H9 (cell line): ENCODE results near the gene GTF2H4. TPM values are rescaled to one million over a fixed set of nuclear protein-coding genes. Genes with fewer than 3 reads are reported as not detected.

ENCODE experiments used
- DNase-seq: peaks from one replicate; pipeline ENCODE4 v3.0.0-alpha.2; 2017
- H2AFZ ChIP-seq: one replicate; pipeline ENCODE4 v1.6.1; 2013; ENCODE audit warnings: mild to moderate bottlenecking, low read length, control low read depth, moderate library complexity
- H2AK5ac ChIP-seq: 2 replicates; pipeline ENCODE4 v1.6.1; 2013; ENCODE audit warnings: low read length, control low read depth, mixed read lengths; ENCODE audit not compliant: insufficient read length
- H2BK120ac ChIP-seq: one replicate; pipeline ENCODE4 v1.6.1; 2013; ENCODE audit warnings: low read depth, mild to moderate bottlenecking, low read length, control low read depth, inconsistent platforms; ENCODE audit not compliant: poor library complexity, severe bottlenecking
- H2BK12ac ChIP-seq: 2 replicates; pipeline ENCODE4 v1.6.1; 2013; ENCODE audit warnings: low read length, control low read depth, mixed read lengths, low read depth; ENCODE audit not compliant: insufficient read length
- H2BK15ac ChIP-seq: 2 replicates; pipeline ENCODE4 v1.6.1; 2013; ENCODE audit warnings: low read depth, low read length, control low read depth
- H2BK20ac ChIP-seq: one replicate; pipeline ENCODE4 v1.6.1; 2013; ENCODE audit warnings: low read depth, mild to moderate bottlenecking, low read length, control low read depth, inconsistent platforms; ENCODE audit not compliant: poor library complexity, severe bottlenecking
- H2BK5ac ChIP-seq: 2 replicates; pipeline ENCODE4 v1.6.1; 2013; ENCODE audit warnings: low read length, control low read depth, mixed read lengths; ENCODE audit not compliant: insufficient read length
- H3K14ac ChIP-seq: 2 replicates; pipeline ENCODE4 v1.6.1; 2013; ENCODE audit warnings: low read length, control low read depth; ENCODE audit not compliant: insufficient read depth
- H3K18ac ChIP-seq: 2 replicates; pipeline ENCODE4 v1.6.1; 2013; ENCODE audit warnings: low read depth, mild to moderate bottlenecking, mixed read lengths, low read length, control low read depth; ENCODE audit not compliant: insufficient read length
- H3K23ac ChIP-seq: 2 replicates; pipeline ENCODE4 v1.6.1; 2013; ENCODE audit warnings: low read length, control low read depth, mixed read lengths, low read depth; ENCODE audit not compliant: insufficient read length
- H3K23me2 ChIP-seq: 2 replicates; pipeline ENCODE4 v1.6.1; 2013; ENCODE audit warnings: low read depth, mild to moderate bottlenecking, mixed read lengths, low read length, control low read depth; ENCODE audit not compliant: insufficient read length, poor library complexity, severe bottlenecking
- H3K27ac ChIP-seq: 2 replicates; pipeline ENCODE4 v1.5.1; 2013; ENCODE audit warnings: low read length, control low read depth, mixed read lengths, low read depth; ENCODE audit not compliant: insufficient read length
- H3K27me3 ChIP-seq: 2 replicates; pipeline ENCODE4 v1.6.1; 2013; ENCODE audit warnings: low read length, control low read depth, inconsistent platforms; ENCODE audit not compliant: insufficient read depth
- H3K4ac ChIP-seq: 2 replicates; pipeline ENCODE4 v1.6.1; 2013; ENCODE audit warnings: low read depth, mild to moderate bottlenecking, control low read depth, inconsistent platforms, low read length, moderate library complexity
- H3K4me1 ChIP-seq: 2 replicates; pipeline ENCODE4 v1.6.1; 2013; ENCODE audit warnings: low read length, control low read depth, inconsistent platforms; ENCODE audit not compliant: insufficient read depth
- H3K4me2 ChIP-seq: 2 replicates; pipeline ENCODE4 v1.6.1; 2013; ENCODE audit warnings: low read length, control low read depth, mixed read lengths; ENCODE audit not compliant: insufficient read length, insufficient read depth
- H3K56ac ChIP-seq: 2 replicates; pipeline ENCODE4 v1.6.1; 2013; ENCODE audit warnings: low read depth, mild to moderate bottlenecking, mixed read lengths, low read length, control low read depth; ENCODE audit not compliant: insufficient read length
- H3K79me1 ChIP-seq: 2 replicates; pipeline ENCODE4 v1.6.1; 2013; ENCODE audit warnings: low read depth, mild to moderate bottlenecking, moderate library complexity, low read length, control low read depth, inconsistent platforms; ENCODE audit not compliant: insufficient read depth, poor library complexity, severe bottlenecking
- H3K79me2 ChIP-seq: 2 replicates; pipeline ENCODE4 v1.6.1; 2013; ENCODE audit warnings: low read length, control low read depth, inconsistent platforms; ENCODE audit not compliant: insufficient read depth
- H3K9ac ChIP-seq: 2 replicates; pipeline ENCODE4 v1.6.1; 2013; ENCODE audit warnings: low read length, control low read depth, mixed read lengths; ENCODE audit not compliant: insufficient read length; ENCODE audit errors: extremely low read depth
- H3K9me3 ChIP-seq: one replicate; pipeline ENCODE4 v1.6.1; 2013; ENCODE audit warnings: low read depth, low read length, inconsistent platforms; ENCODE audit not compliant: control insufficient read depth
- H3T11ph ChIP-seq: one replicate; pipeline ENCODE4 v1.6.1; 2013; ENCODE audit warnings: mild to moderate bottlenecking, low read length, control low read depth, inconsistent platforms
- H4K20me1 ChIP-seq: one replicate; pipeline ENCODE4 v1.6.1; 2013; ENCODE audit not compliant: control insufficient read depth, insufficient read length, insufficient read depth
- H4K5ac ChIP-seq: 2 replicates; pipeline ENCODE4 v1.6.1; 2013; ENCODE audit warnings: low read depth, mild to moderate bottlenecking, mixed read lengths, low read length, control low read depth; ENCODE audit not compliant: insufficient read length
- H4K8ac ChIP-seq: replicated peaks from 2 replicates; pipeline ENCODE4 v1.6.1; 2013; ENCODE audit warnings: low read length, control low read depth, mixed read lengths, low read depth; ENCODE audit not compliant: insufficient read length
- H4K91ac ChIP-seq: 2 replicates; pipeline ENCODE4 v1.6.1; 2013; ENCODE audit warnings: low read depth, mild to moderate bottlenecking, moderate library complexity, mixed read lengths, low read length, control low read depth; ENCODE audit not compliant: insufficient read length
- H3K27ac Mint-ChIP-seq, 3 experiments: 2 replicates in 2 of 3; 3 replicates in 1 of 3; pipeline ENCODE4 v1.8.0; 2020 to 2021; ENCODE audit warnings: mixed read lengths in 3 of 3, mild to moderate bottlenecking in 1 of 3, moderate library complexity in 1 of 3
- H3K27me3 Mint-ChIP-seq: 2 replicates; pipeline ENCODE4 v1.8.0; 2021; ENCODE audit warnings: low read depth, mild to moderate bottlenecking, moderate library complexity, mixed read lengths
- H3K36me3 Mint-ChIP-seq, 3 experiments: 2 replicates in 2 of 3; 3 replicates in 1 of 3; pipeline ENCODE4 v1.8.0; 2020 to 2021; ENCODE audit warnings: low read depth in 3 of 3, mixed read lengths in 3 of 3; ENCODE audit not compliant: insufficient read depth in 1 of 3
- H3K4me1 Mint-ChIP-seq, 2 experiments: 2 replicates each; pipeline ENCODE4 v1.8.0; 2020; ENCODE audit warnings: mixed read lengths in 2 of 2
- H3K4me3 Mint-ChIP-seq, 2 experiments: 2 replicates in 1 of 2; 3 replicates in 1 of 2; pipeline ENCODE4 v1.8.0; 2020 to 2021; ENCODE audit warnings: mild to moderate bottlenecking in 2 of 2, mixed read lengths in 2 of 2, moderate library complexity in 1 of 2
- H3K9me3 Mint-ChIP-seq, 2 experiments: 2 replicates in 1 of 2; 3 replicates in 1 of 2; pipeline ENCODE4 v1.8.0; 2020; ENCODE audit warnings: mild to moderate bottlenecking in 2 of 2, mixed read lengths in 2 of 2, moderate library complexity in 1 of 2
- CTCF ChIP-seq: fragments of 200-600 bp; sonication (generic); conservative IDR thresholded peaks from 3 replicates; pipeline ENCODE4 v1.8.0; 2021; ENCODE audit warnings: antibody characterized with exemption, mild to moderate bottlenecking
- WGBS: extraction: QIAGEN DNeasy Blood & Tissue Kit; methylation state at CpG from one replicate; pipeline ENCODE4 v1.1.7; 2013; ENCODE audit warnings: missing lambda C conversion rate, low lambda C conversion rate, mixed read lengths; ENCODE audit not compliant: insufficient read length; ENCODE audit errors: extremely low coverage; 5-methylcytosine and 5-hydroxymethylcytosine counted together
- total RNA-seq: library from RNA; stranded (reverse); gene quantifications from 2 replicates; pipeline ENCODE4 v1.2.1, GENCODE V29; 2021

The GTF2H4 gene
- total RNA-seq, 1 experiment from 2014 or later, result 60.8 TPM

- DNase-seq, result no peak
- no peak overlapping the region for H3K27ac ChIP-seq
- no peak overlapping the region for H2BK20ac ChIP-seq
- no peak overlapping the region for H3K4me2 ChIP-seq
- no peak overlapping the region for H3K27ac Mint-ChIP-seq
- no peaks in the 10 kb centered on the region for H3K79me1 ChIP-seq
- no peak overlapping the region for H4K5ac ChIP-seq
- no peak overlapping the region for H3K23ac ChIP-seq
- H3K9me3 Mint-ChIP-seq, result no peaks in the 10 kb centered on the region; a peak in 1 of 5 replicates
- H3K56ac ChIP-seq, result no peak overlapping the region
- no peak overlapping the region for H3K4me3 Mint-ChIP-seq
- no peak overlapping the region for H3K9ac ChIP-seq
- H3K4me1 Mint-ChIP-seq, result peaks cover 18 to 26% of the 10 kb centered on the region in 2 experiments
- no peaks in the 10 kb centered on the region for H3K79me2 ChIP-seq
- H2BK120ac ChIP-seq, result no peak overlapping the region
- H3K36me3 Mint-ChIP-seq, result no peaks in the 10 kb centered on the region
- no peak overlapping the region for H2BK5ac ChIP-seq
- H3T11ph ChIP-seq, result no peak overlapping the region
- H4K8ac ChIP-seq, result no peak overlapping the region
- no peak overlapping the region for H2AFZ ChIP-seq
- H3K14ac ChIP-seq, result no peak overlapping the region
- no peak overlapping the region for H3K18ac ChIP-seq
- H4K20me1 ChIP-seq, result no peaks in the 10 kb centered on the region
- TF ChIP-seq CTCF, result no peak
- H2AK5ac ChIP-seq, result no peak overlapping the region
- H3K27me3 ChIP-seq, result no peaks in the 10 kb centered on the region; the same call in 1 of the 2 replicates
- peaks cover 53% of the 10 kb centered on the region for H3K27me3 Mint-ChIP-seq
- H3K23me2 ChIP-seq, result peaks cover 5% of the 10 kb centered on the region
- H2BK15ac ChIP-seq, result no peak overlapping the region
- no peak overlapping the region for H2BK12ac ChIP-seq
- H3K4me1 ChIP-seq, result no peaks in the 10 kb centered on the region
- no peaks in the 10 kb centered on the region for H3K9me3 ChIP-seq
- no peak overlapping the region for H4K91ac ChIP-seq
- no peak overlapping the region for H3K4ac ChIP-seq
- no CpG with 5 or more reads among the region's 2 CpGs for WGBS
Observed at GRCh38 chr6:30957716-30958115, 49.7 kb downstream of the GTF2H4 start.
